ENCODE data around the gene SLC38A4. TPM values are rescaled to one million over a fixed set of nuclear protein-coding genes. Genes with fewer than 3 reads are reported as not detected.
"Not testable (repeated sequence)": the region's sequence is repeated elsewhere in the genome, so short reads cannot be mapped to it uniquely, and the experiment has no call there.

The SLC38A4 gene
- total RNA-seq: 3.9 and 4.1 TPM in 2 replicates
- 3.1 TPM for polyA plus RNA-seq (2012)

GRCh38 chr12:46825591-46826414 lies at the start of gene SLC38A4:
Gene SLC38A4, minus strand, starts transcription at chr12:46825997. Its CDS starts 32,926 bp downstream, at chr12:46793071.
- peak; percentile 53 for DNase-seq (ENCODE audit: low read depth)

- DNase-seq (ENCODE audit: low read depth): no peak
These were observed 49.3 kb upstream of the SLC38A4 start for GRCh38 chr12:46875095-46875494.

- peak; percentile 91 for DNase-seq (ENCODE audit: low read depth)
These were observed 48.8 kb upstream of the SLC38A4 start for GRCh38 chr12:46874642-46875041.

DNA sequence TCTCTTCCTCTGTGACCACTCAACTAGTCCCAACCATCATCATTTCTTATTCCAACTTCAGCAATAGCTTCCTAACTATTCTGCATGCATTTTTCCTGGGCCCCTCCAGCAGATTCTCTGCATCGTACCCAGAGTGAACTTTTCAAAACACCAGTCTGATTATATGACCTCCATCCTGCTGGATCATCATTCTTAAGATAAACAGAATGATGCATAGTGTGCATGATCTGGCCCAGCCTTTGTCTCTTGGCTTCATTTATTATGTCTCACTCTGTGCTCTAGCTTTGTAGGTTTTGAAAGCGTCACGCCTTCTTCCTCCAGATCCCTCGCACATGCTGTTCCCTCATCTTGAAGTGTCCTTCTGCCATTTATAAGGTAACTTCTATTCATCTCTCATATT lies 46.3 kb upstream of the SLC38A4 start:
- DNase-seq (ENCODE audit: low read depth): no peak

- DNase-seq (ENCODE audit: low read depth): no peak
These were observed 39.5 kb upstream of the SLC38A4 start for GRCh38 chr12:46865311-46865710.

- DNase-seq (ENCODE audit: low read depth): no peak
These were observed 32.6 kb upstream of the SLC38A4 start for GRCh38 chr12:46858368-46858767.

- no peak for DNase-seq (ENCODE audit: low read depth)
These were observed 31.7 kb upstream of the SLC38A4 start for GRCh38 chr12:46857486-46857885.

DNA sequence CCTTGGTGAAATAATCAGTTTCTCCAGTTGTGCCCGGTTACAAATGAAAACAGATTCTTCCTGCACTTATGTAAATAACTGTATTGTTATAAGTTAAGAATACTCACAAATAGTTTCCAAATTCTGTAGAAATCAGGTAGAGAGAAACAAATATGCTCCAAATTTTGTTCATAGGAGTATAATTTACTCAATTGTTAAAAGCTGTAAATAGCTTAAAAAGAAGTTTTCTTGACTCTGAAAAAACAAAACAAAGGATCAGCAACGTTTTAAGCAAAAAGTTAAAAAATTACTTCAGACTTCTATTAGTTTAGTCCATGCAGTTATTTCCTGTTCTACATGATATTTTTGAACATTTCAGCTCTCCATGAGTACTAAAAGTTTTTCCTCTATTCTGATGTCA lies 30.0 kb upstream of the SLC38A4 start:
- no peak for DNase-seq (ENCODE audit: low read depth)

GRCh38 chr12:46854188-46854587 lies 28.4 kb upstream of the SLC38A4 start:
- not testable (repeated sequence) for DNase-seq (ENCODE audit: low read depth)

DNA sequence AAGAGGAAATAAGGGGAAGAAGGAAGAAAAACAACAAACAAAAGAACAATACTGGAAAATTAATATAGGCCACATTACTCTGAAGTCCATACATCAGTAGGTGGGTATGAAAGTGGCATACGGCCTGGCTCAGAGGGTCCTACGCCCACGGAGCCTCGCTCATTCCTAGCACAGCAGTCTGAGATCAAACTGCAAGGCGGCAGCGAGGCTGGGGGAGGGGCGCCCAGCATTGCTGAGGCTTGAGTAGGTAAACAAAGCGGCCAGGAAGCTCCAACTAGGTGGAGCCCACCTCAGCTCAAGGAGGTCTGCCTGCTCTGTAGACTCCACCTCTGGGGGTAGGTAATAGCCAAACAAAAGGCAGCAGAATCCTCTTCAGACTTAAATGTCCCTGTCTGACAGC lies 23.0 kb upstream of the SLC38A4 start:
- not testable (repeated sequence) for DNase-seq (ENCODE audit: low read depth)

- no peak for DNase-seq (ENCODE audit: low read depth)
These were observed 21.2 kb upstream of the SLC38A4 start for GRCh38 chr12:46847001-46847400.

DNA sequence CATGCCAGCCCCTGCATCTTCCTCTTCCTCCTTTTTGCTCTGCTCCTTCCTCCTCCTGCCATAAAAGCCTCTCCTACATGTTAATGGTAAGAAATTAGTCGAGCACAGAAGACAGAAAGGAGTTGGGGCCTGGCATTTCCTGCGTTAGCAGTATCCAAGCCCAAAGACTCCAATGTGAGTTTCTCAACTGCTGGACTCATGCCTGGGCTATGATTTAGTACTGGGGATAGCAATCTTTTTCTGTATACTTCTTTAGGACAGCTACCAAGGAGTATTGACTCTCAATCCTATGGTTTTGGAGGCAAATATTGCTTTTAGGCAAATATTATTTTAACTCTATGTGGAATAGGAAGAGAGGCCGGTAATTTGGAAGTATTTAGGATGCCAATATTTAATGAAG lies 18.0 kb upstream of the SLC38A4 start:
- no peak for DNase-seq (ENCODE audit: low read depth)

- DNase-seq (ENCODE audit: low read depth): no peak
These were observed 16.1 kb upstream of the SLC38A4 start for GRCh38 chr12:46841891-46842290.

DNA sequence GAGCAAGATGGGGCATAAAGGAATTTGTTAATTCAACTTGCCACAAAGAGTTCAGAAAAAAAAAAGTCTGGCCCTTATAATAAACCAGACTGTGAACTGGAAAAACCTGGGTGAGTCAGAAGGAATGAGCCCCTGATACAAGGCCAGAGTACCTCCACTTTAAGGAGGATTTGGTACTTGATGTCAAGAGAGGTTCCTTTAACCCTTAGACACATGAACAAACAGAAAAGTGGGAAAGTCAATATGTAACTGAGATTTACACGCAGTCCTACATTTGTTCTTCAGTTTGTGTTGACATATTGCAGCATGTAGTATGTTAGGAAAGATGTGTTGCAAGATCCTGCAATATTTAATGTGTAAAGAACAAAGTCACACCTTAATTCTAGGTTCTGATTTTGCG lies 14.2 kb upstream of the SLC38A4 start:
- no peak for DNase-seq (ENCODE audit: low read depth)

GRCh38 chr12:46839232-46839631 lies 13.4 kb upstream of the SLC38A4 start:
- no peak for DNase-seq (ENCODE audit: low read depth)

DNA sequence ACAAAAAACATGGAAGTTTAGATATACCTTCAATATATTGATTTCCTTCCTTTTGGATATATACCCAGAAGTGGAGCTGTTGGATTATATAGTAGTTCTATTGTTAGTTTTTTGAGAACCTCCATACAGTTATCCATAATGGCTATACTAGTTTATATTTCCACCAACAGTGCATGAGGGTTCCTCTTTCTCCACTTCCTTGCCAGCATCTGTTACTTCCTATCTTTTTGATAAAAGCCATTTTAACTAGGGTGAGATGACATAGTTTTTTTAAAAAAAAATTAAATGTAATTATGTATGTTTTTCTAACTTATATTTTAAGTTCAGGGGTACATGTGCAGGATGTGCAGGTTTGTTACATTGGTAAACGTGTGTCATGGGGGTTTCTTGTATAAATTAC lies 10.0 kb upstream of the SLC38A4 start:
- DNase-seq (ENCODE audit: low read depth): no peak

DNA sequence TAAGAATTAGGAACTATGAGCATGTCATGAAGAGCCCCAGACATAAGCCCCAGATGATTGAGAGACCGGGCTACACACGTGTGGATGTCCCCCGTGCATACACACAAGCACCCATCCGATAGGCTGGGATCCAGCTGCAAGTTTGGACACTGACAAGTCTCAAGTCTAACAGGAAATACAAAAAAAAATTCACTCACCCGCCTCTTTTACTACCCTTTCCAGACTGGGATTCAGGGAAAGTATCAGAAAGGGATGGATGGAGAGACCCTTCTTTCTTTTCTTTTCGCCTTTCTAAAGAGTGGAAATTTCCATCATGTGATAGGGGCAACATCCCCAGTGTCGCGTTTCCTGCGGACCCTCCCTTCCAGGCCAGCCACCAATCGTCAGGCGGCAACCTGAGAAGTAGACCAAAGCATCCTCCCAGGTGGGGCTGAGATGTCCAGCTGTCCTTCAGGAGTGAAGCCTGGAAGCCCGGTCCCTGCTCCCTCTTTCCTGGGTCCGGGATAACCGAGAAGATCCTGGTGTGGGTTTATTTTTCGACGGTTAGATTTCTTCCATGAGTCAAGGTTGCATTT lies 6.4 kb upstream of the SLC38A4 start:
- no peak for DNase-seq (ENCODE audit: low read depth)

DNA sequence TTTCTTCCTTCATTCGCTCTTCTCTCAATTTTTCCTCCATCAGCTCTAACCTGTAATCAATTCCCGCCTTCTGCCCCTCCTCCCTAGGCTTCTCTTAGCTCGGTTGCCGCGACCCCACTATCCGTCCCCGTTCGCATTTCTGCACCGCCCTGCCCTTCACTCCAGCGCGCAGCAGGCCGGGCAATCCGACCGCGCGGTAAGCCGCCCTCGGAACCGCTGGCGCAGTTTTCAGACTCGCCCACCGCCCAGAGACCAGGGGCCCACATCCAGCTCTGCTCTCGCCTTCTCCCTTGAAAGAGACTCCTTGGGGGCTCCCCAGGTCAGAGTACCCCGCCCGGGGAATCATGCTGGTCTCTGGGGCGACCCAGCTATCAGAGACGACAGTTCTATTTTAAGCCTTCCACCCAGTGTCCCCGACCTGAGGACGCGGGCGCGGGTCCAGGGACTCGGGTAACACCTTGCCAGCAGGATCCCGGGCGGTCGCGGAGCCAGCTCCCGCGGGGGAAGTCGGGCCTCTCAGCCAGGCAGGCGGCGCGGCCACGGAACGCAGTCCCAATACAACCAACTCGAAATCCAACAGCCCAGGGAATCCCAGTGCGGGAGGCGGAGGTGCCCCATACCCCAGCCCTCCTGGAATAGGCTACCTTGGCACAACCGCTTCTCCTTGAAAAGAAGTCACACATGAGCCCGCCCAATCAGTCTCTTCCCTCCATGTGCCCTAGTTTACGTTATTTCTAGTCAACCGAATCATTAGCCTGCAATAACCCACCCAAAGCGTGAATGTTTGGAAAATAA lies 5.7 kb upstream of the SLC38A4 start:
- no peak for DNase-seq (ENCODE audit: low read depth)

DNA sequence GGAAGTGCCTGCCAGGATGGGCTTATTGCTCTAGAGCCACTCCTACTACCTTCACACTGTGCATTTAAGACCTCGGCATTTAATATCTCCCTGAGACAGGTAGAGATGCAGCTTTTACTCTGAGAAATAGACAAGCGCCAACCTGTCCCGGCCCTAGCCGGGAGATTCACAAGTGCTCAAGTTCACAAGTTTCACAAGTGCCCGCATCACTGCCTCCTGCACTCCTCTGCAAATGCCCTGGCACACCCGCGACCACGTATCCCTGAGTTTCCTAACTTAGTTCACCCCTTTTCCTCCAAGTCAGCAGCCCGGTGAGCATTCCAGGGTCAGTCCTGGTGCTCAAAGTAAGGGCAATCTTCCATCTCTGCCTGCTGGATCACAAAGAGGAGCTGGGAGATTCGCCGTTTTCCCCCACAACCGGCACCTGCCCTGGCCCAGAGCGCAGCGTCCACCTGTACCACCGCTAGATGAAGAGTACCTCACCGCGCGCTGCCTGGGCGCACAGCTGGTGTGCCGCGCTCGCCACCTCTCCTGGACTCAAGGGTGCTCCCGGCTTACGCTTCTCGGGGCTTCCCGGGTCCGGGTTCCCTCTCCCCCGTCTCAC lies 5.0 kb upstream of the SLC38A4 start:
- DNase-seq (ENCODE audit: low read depth): no peak

GRCh38 chr12:46824709-46825108 lies 1.1 kb downstream of the SLC38A4 start:
- DNase-seq (ENCODE audit: low read depth): no peak

DNA sequence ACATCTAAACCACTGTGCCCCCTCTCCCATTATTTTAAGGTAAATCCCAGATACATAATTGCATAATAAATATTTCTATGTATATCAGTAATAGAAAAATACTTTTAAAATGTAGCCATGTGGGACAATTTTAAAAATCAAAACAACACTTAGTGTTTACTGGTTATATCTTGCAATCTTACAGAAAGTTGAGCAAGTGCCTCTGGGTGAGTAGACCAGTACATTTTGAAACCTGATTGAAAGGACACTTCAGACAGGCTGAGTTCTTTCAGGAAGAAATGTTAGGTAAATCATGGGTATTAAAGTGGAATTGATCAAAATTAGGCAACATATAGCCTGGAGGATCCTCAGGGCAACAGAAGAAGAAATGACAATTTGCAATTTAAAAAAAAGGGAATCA lies 7.2 kb downstream of the SLC38A4 start:
- DNase-seq (ENCODE audit: low read depth): no peak

DNA sequence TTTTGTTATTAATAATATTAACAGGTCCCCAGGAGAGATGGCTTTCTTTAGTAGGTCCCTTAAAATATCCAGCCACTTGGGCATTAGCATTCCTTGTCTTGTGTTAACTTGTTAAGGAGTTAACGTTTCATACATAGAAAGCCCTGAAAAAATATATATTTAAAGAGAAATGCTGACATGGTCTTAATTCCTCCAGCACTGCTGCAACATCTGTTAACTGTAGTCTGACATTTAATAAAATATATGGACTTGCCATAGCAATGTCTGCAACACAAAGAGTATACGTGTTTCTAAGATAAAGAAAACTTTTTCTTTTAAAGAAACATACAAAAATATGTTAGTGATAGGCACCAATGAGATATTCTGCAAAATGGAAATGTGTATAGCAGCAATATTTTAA lies 10.0 kb downstream of the SLC38A4 start:
- no peak for DNase-seq (ENCODE audit: low read depth)
